Body of pancreas (tissue), 4 donors: ENCODE results near the gene CBY1. TPM values are rescaled to one million over a fixed set of nuclear protein-coding genes. Genes with fewer than 3 reads are reported as not detected.
"Not testable (repeated sequence)": the region's sequence is repeated elsewhere in the genome, so short reads cannot be mapped to it uniquely, and the experiment has no call there.

Experiments used
- ATAC-seq: fragments of 150-250 bp; one replicate; pipeline ENCODE4 v1.9.1; 2016
- DNase-seq, 4 donors: peaks; one replicate each; pipeline ENCODE4 v3.0.0-alpha.2; 2019
- H3K27ac ChIP-seq, 4 donors: fragments of 200-600 bp; sonication (generic); 1 replicate in 3 of 4; 2 replicates in 1 of 4; pipeline versions ENCODE4 v1.5.1 to v1.6.1; 2016 to 2019; ENCODE audit warnings: mild to moderate bottlenecking in 1 of 4, mixed read lengths in 1 of 4, moderate library complexity in 1 of 4
- H3K27me3 ChIP-seq, 2 donors: fragments of 200-600 bp; sonication (generic); one replicate each; pipeline ENCODE4 v1.6.0; 2016; ENCODE audit warnings: mild to moderate bottlenecking in 1 of 2
- H3K36me3 ChIP-seq, 2 donors: fragments of 200-600 bp; sonication (generic); replicated peaks in 1 of 2; 2 replicates each; pipeline ENCODE4 v1.5.1; 2016; ENCODE audit warnings: low read depth in 2 of 2; ENCODE audit not compliant: insufficient read depth in 1 of 2
- H3K4me1 ChIP-seq: fragments of 200-600 bp; sonication (generic); one replicate; pipeline ENCODE4 v1.6.0; 2016
- H3K4me3 ChIP-seq, 2 donors: fragments of 200-600 bp; sonication (generic); 1 replicate in 1 of 2; 2 replicates in 1 of 2; pipeline ENCODE4 v1.5.1; 2016 to 2019
- H3K9me3 ChIP-seq, 3 donors: fragments of 200-600 bp; sonication (generic); 1 replicate in 2 of 3; 2 replicates in 1 of 3; pipeline ENCODE4 v1.5.1; 2016
- POLR2A ChIP-seq, 3 donors: fragments of 450-650 bp; IDR thresholded peaks; one replicate each; pipeline ENCODE4 v1.6.1; 2016; ENCODE audit warnings: antibody characterized with exemption in 3 of 3, mild to moderate bottlenecking in 2 of 3
- WGBS, 2 donors: methylation state at CpG; one replicate each; pipeline ENCODE4 v1.1.5; 2017; 5-methylcytosine and 5-hydroxymethylcytosine counted together
- intact Hi-C: fragments of 100-400 bp; cut with DNase I; formaldehyde crosslinking; loops from one replicate; pipeline ENCODE4 v1.15.1; 2023
- total RNA-seq, 2 donors: library from RNA; depleted of rRNA; stranded (reverse); fragments of >200 nt; gene quantifications; one replicate each; pipeline ENCODE4 v1.1.0, GENCODE V29; 2016
- TF ChIP-seq, protein P1 (sequence below), 7 experiments: fragments of 450-650 bp in 4 of 7; fragments of 200-600 bp in 3 of 7; sonication (generic) in 3 of 7; IDR thresholded peaks; one replicate each; pipeline ENCODE4 v1.5.1; 2016 to 2019; ENCODE audit warnings: antibody characterized with exemption in 7 of 7

Gene CBY1
- total RNA-seq, 2 donors from 2014 or later = 8.6 to 16.5 TPM

DNA sequence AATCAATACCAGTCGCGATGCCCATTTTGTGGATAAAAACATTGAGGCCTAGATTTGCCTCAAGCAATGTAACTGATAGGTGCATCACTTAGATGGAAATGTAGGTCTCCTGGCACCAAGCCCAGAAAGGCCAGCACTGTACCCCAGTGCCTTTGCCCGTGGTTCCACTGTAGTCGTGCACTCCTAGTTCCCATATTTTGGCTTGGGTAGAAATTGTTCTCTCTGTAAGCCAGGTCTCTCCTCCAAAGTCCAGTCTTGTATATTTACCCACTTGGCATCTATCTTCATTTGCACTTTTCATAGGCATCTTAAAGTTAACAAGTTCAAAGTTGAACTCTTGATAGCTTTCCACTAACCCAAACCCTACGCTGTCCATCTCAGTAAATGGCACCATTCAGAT is 44.9 kb upstream of the CBY1 start:
- no peaks in the 10 kb centered on the region for H3K36me3 ChIP-seq
- no peaks in the 10 kb centered on the region for H3K27me3 ChIP-seq
- ATAC-seq (no peak), DNase-seq (no peak)
- no peak overlapping the region for H3K27ac ChIP-seq
- H3K4me3 ChIP-seq = no peak overlapping the region
- TF ChIP-seq, protein P1, sequence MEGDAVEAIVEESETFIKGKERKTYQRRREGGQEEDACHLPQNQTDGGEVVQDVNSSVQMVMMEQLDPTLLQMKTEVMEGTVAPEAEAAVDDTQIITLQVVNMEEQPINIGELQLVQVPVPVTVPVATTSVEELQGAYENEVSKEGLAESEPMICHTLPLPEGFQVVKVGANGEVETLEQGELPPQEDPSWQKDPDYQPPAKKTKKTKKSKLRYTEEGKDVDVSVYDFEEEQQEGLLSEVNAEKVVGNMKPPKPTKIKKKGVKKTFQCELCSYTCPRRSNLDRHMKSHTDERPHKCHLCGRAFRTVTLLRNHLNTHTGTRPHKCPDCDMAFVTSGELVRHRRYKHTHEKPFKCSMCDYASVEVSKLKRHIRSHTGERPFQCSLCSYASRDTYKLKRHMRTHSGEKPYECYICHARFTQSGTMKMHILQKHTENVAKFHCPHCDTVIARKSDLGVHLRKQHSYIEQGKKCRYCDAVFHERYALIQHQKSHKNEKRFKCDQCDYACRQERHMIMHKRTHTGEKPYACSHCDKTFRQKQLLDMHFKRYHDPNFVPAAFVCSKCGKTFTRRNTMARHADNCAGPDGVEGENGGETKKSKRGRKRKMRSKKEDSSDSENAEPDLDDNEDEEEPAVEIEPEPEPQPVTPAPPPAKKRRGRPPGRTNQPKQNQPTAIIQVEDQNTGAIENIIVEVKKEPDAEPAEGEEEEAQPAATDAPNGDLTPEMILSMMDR (IDR thresholded peaks at IDR 0.05) = no peak
- TF ChIP-seq POLR2A (IDR thresholded peaks at IDR 0.05) = no peak
- H3K9me3 ChIP-seq = no peaks in the 10 kb centered on the region
- intact Hi-C loops = no loop called here
- WGBS, 2 donors = 91 to 96% methylated on average over 5 of the region's 5 CpGs
- H3K4me1 ChIP-seq = no peaks in the 10 kb centered on the region

DNA sequence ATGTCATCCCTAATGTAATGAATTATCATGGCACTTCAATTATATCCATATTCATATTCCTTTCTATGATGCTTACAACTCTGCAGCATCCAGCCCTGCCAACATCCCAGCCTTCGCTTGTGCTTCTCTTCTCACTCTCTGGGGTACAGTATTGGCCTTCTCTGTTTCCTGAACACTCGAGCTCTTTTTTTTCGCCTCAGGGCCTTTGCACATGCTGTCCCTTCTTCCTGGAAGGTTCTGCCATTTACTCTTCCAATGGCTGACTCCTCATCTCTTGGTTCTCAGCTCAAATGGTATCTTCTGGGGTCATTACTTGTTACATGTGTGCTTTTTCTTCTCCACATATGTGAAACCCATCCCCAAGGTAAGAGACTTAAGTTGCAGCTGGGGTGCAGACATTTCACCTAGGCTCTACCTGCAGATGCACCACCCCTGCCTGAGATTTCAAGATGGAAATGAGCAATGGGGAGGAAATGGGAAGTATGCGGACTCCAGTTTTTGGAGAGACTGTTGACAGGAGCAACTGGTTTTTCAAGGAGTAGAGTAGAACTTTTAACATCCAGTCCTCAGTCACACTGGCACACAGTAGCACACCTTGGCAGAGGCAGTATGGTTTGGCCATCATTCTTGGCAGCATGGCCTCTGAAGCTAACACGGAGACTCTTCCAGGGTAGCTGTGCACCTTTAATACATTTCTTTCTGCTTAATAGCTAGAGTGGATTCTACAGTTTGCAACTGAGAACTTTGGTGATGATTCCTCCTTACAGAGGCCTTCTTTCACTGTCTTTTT is 44.0 kb upstream of the CBY1 start:
- intact Hi-C loops = no loop called here
- Histone ChIP-seq H3K27me3 (no peaks in the 10 kb centered on the region), H3K4me3 (no peak overlapping the region), H3K36me3 (no peaks in the 10 kb centered on the region), H3K27ac (no peak overlapping the region), H3K4me1 (no peaks in the 10 kb centered on the region), H3K9me3 (no peaks in the 10 kb centered on the region)
- no peak for DNase-seq
- TF ChIP-seq POLR2A (IDR thresholded peaks at IDR 0.05) = no peak
- TF ChIP-seq, protein P1 (IDR thresholded peaks at IDR 0.05) = no peak
- 84% methylated on average over 5 of the region's 5 CpGs for WGBS, 2 donors
- no peak for ATAC-seq

DNA sequence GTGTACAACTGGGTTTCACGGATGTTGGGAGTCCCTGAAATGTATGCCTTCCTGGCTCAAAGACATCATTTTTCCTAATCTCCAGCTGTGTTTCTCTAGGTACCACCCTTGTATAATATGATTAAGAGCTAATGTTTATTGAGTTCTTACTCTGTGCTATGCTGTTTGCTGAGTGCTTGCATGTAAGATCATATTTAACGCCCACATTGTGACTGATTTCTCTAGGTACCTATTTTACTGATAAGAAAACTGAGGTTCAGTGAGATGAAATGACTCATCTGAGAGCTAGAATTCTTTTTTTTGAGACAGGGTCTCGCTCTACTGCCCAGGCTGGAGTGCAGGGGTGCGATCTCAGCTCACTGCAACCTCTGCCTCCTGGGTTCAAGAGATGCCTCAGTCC is 42.9 kb upstream of the CBY1 start:
- Histone ChIP-seq H3K27ac (no peak overlapping the region), H3K4me1 (no peaks in the 10 kb centered on the region), H3K27me3 (no peaks in the 10 kb centered on the region), H3K4me3 (no peak overlapping the region), H3K36me3 (no peaks in the 10 kb centered on the region), H3K9me3 (no peaks in the 10 kb centered on the region)
- DNase-seq = no peak
- no peak for TF ChIP-seq POLR2A (IDR thresholded peaks at IDR 0.05)
- TF ChIP-seq, protein P1 (IDR thresholded peaks at IDR 0.05) = no peak
- ATAC-seq = no peak
- intact Hi-C loops = no loop called here
- 62 to 80% methylated on average over 2 to 4 of the region's 4 CpGs for WGBS, 2 donors

DNA sequence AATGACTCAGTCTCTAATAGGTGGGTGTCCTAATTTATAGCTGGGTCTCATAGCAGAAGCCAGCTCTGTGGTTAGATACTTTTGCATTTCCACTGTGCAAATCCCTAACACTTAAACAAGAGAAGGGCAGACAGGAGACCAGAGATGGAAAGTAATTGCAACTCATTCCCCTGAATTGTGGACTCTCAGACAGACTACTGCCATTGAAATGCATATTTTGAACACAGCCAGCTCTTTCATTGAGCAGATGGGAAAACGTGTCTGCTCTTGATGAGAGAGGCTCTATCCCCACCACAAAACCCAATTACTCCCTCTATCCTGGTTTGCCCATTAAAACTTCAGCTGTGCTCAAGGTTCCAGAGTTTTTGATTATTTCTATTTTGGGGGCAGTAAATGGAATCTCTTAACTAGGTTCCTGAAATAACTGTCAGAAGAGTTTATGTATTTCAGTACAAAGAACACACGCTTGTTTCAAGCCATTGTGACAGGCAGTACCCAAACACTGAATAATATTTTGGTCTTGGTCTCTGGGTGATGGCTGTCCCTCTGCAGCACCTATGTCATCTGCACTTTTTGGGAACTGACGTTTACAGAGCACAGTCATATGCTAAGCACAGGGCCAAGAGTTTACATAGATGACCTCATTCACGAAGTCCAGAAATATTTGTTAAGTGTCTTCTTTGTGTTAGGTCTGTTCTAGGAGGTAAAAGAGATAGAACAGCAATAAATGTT is 41.9 kb upstream of the CBY1 start:
- Histone ChIP-seq H3K4me3 (no peak overlapping the region), H3K36me3 (no peaks in the 10 kb centered on the region), H3K27ac (no peak overlapping the region), H3K27me3 (no peaks in the 10 kb centered on the region), H3K9me3 (no peaks in the 10 kb centered on the region), H3K4me1 (no peaks in the 10 kb centered on the region)
- no peak for DNase-seq
- TF ChIP-seq, protein P1 (IDR thresholded peaks at IDR 0.05) = no peak
- TF ChIP-seq POLR2A (IDR thresholded peaks at IDR 0.05) = no peak
- no peak for ATAC-seq
- intact Hi-C loops = no loop called here
- 68 to 69% methylated on average over 4 of the region's 4 CpGs for WGBS, 2 donors

DNA sequence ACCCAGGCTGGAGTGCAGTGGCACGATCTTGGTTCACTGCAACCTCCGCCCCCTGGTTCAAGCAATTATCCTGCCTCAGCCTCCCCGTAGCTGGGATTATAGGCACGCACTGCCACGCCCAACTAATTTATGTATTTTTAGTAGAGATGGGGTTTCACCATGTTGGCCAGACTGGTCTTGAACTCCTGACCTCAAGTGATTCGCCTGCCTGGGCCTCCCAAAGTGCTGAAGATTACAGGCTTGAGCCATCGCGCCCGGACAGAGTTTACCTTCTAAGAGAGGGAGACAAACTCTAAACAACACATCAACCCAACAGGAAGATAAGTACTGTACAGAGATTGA is 41.4 kb upstream of the CBY1 start:
- intact Hi-C loops, H3K27ac ChIP-seq, H3K36me3 ChIP-seq, DNase-seq, H3K9me3 ChIP-seq, H3K4me3 ChIP-seq, ATAC-seq, H3K27me3 ChIP-seq, H3K4me1 ChIP-seq: not testable (repeated sequence)
- 85 to 91% methylated on average over 9 of the region's 9 CpGs for WGBS, 2 donors
